ENCODE results near the gene OSBPL1A. TPM values are rescaled to one million over a fixed set of nuclear protein-coding genes. Genes with fewer than 3 reads are reported as not detected.

OSBPL1A gene
- total and polyA plus RNA-seq, 7 donors: 15.2 to 110 (median 71.3) TPM

- no peaks in the 10 kb centered on the region for H3K36me3 ChIP-seq
- DNase-seq: no peak
- intact Hi-C loops (cut with DNase I): no loop called here
- H3K9me3 ChIP-seq: no peaks in the 10 kb centered on the region
- peaks cover 0 to 10% (median 3%) of the 10 kb centered on the region in 4 donors for H3K4me1 ChIP-seq
- no peak for TF ChIP-seq POLR2AphosphoS5 (IDR thresholded peaks at IDR 0.05)
- TF ChIP-seq POLR2A (IDR thresholded peaks at IDR 0.05): no peak
- TF ChIP-seq EP300 (IDR thresholded peaks at IDR 0.05): no peak
- TF ChIP-seq, protein P1, sequence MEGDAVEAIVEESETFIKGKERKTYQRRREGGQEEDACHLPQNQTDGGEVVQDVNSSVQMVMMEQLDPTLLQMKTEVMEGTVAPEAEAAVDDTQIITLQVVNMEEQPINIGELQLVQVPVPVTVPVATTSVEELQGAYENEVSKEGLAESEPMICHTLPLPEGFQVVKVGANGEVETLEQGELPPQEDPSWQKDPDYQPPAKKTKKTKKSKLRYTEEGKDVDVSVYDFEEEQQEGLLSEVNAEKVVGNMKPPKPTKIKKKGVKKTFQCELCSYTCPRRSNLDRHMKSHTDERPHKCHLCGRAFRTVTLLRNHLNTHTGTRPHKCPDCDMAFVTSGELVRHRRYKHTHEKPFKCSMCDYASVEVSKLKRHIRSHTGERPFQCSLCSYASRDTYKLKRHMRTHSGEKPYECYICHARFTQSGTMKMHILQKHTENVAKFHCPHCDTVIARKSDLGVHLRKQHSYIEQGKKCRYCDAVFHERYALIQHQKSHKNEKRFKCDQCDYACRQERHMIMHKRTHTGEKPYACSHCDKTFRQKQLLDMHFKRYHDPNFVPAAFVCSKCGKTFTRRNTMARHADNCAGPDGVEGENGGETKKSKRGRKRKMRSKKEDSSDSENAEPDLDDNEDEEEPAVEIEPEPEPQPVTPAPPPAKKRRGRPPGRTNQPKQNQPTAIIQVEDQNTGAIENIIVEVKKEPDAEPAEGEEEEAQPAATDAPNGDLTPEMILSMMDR (IDR thresholded peaks at IDR 0.05): no peak
- H3K4me3 ChIP-seq: no peak overlapping the region
- H3K27me3 ChIP-seq: no peaks in the 10 kb centered on the region
- H3K27ac ChIP-seq: no peak overlapping the region
Observed at GRCh38 chr18:24322584-24323136, 75.0 kb downstream of the OSBPL1A start.

DNA sequence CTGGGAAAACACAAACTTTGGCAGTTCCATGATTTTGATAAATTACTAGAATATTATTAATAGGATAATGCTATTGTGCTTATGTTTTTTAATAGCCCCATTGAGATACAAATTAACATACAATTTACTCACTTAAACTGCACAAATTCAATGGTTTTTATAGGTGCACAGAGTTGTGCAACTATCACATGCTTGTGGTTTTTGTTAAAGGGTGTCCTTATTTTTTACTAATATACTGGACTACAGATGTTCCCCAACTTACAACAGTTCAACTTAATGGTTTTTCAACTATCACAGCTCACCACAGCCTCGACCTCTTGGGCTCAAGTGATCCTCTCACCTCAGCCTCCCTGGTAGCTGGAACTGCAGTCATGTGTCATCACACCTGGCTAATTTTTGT, 76.6 kb downstream of the OSBPL1A start:
- WGBS, 2 donors: 83 to 89% methylated on average over 1 of the region's 1 CpG
- H3K27me3 ChIP-seq: no peaks in the 10 kb centered on the region
- no peaks in the 10 kb centered on the region for H3K9me3 ChIP-seq
- H3K27ac ChIP-seq: no peak overlapping the region
- H3K4me1 ChIP-seq: peaks cover 0 to 10% (median 3%) of the 10 kb centered on the region in 4 donors
- no peak overlapping the region for H3K4me3 ChIP-seq
- DNase-seq: no peak
- TF ChIP-seq POLR2A (IDR thresholded peaks at IDR 0.05) (no peak), POLR2AphosphoS5 (IDR thresholded peaks at IDR 0.05) (no peak), EP300 (IDR thresholded peaks at IDR 0.05) (no peak)
- TF ChIP-seq, protein P1 (IDR thresholded peaks at IDR 0.05): no peak
- H3K36me3 ChIP-seq: no peaks in the 10 kb centered on the region
- intact Hi-C loops (cut with DNase I): no loop called here

DNA sequence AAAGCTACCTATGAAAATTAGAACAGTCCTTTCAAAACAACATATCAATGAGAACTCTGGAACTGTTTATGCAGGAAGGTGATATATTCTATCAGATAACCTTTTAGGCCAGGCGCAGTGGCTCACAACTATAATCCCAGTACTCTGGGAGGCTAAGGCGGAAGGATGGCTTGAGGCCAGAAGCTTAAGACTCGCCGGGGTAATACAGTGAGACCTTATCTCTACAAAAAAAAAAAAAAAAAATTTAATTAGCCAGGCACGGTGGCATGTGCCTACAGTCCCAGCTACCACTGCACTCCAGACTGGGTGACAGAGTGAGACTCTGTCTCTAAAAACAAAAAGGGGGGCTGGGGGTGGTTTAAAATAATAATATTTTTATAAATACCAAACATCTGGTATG, 77.9 kb downstream of the OSBPL1A start:
- H3K4me1 ChIP-seq: peaks cover 0 to 10% (median 3%) of the 10 kb centered on the region in 4 donors
- no peak for DNase-seq
- no peak overlapping the region for H3K27ac ChIP-seq
- H3K27me3 ChIP-seq: no peaks in the 10 kb centered on the region
- intact Hi-C loops (cut with DNase I): no loop called here
- H3K4me3 ChIP-seq: no peak overlapping the region
- no peaks in the 10 kb centered on the region for H3K36me3 ChIP-seq
- TF ChIP-seq POLR2AphosphoS5 (IDR thresholded peaks at IDR 0.05) (no peak), EP300 (IDR thresholded peaks at IDR 0.05) (no peak), POLR2A (IDR thresholded peaks at IDR 0.05) (no peak)
- TF ChIP-seq, protein P1 (IDR thresholded peaks at IDR 0.05): no peak
- H3K9me3 ChIP-seq: no peaks in the 10 kb centered on the region
- 22 to 67% methylated on average over 5 of the region's 5 CpGs for WGBS, 2 donors

- no peak for DNase-seq
- peaks cover 0 to 6% (median 1%) of the 10 kb centered on the region in 4 donors for H3K4me1 ChIP-seq
- no peaks in the 10 kb centered on the region for H3K27me3 ChIP-seq
- no peaks in the 10 kb centered on the region for H3K9me3 ChIP-seq
- intact Hi-C loops (cut with DNase I): no loop called here
- H3K36me3 ChIP-seq: no peaks in the 10 kb centered on the region
- H3K27ac ChIP-seq: no peak overlapping the region
- H3K4me3 ChIP-seq: no peak overlapping the region
- TF ChIP-seq POLR2A (IDR thresholded peaks at IDR 0.05): no peak
- TF ChIP-seq EP300 (IDR thresholded peaks at IDR 0.05): no peak
- TF ChIP-seq, protein P1 (IDR thresholded peaks at IDR 0.05): no peak
- no peak for TF ChIP-seq POLR2AphosphoS5 (IDR thresholded peaks at IDR 0.05)
Observed at GRCh38 chr18:24317370-24317769, 80.3 kb downstream of the OSBPL1A start.

DNA sequence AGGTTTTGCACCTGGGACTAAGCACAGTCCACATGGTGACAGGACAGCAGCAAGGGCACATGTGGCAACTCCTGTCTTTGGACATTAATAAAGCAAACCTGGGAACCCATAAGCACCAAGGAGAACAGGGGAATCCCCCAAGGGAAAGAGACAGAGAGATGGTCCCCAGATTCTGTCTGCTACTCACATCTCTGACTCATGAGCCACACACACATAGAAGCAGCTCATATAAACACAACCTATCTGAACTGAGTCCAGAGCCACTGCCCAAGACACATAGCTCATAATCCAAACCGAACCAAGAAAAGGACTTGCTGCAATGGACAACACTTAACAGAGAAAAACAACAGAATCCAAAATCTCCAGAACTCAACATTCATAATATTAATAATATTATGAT, 82.5 kb downstream of the OSBPL1A start:
- Histone ChIP-seq H3K4me3 (no peak overlapping the region), H3K4me1 (no peaks in the 10 kb centered on the region), H3K9me3 (no peaks in the 10 kb centered on the region), H3K27me3 (no peaks in the 10 kb centered on the region), H3K27ac (no peak overlapping the region), H3K36me3 (no peaks in the 10 kb centered on the region)
- intact Hi-C loops (cut with DNase I): no loop called here
- DNase-seq: no peak
- 93 to 97% methylated on average over 1 of the region's 1 CpG for WGBS, 2 donors
- no peak for TF ChIP-seq POLR2AphosphoS5 (IDR thresholded peaks at IDR 0.05)
- no peak for TF ChIP-seq POLR2A (IDR thresholded peaks at IDR 0.05)
- no peak for TF ChIP-seq EP300 (IDR thresholded peaks at IDR 0.05)
- TF ChIP-seq, protein P1 (IDR thresholded peaks at IDR 0.05): no peak
